ENCODE results near the gene EIF4A2.
"Not testable (repeated sequence)": the region's sequence is repeated elsewhere in the genome, so short reads cannot be mapped to it uniquely, and the experiment has no call there.

Gene EIF4A2

DNA sequence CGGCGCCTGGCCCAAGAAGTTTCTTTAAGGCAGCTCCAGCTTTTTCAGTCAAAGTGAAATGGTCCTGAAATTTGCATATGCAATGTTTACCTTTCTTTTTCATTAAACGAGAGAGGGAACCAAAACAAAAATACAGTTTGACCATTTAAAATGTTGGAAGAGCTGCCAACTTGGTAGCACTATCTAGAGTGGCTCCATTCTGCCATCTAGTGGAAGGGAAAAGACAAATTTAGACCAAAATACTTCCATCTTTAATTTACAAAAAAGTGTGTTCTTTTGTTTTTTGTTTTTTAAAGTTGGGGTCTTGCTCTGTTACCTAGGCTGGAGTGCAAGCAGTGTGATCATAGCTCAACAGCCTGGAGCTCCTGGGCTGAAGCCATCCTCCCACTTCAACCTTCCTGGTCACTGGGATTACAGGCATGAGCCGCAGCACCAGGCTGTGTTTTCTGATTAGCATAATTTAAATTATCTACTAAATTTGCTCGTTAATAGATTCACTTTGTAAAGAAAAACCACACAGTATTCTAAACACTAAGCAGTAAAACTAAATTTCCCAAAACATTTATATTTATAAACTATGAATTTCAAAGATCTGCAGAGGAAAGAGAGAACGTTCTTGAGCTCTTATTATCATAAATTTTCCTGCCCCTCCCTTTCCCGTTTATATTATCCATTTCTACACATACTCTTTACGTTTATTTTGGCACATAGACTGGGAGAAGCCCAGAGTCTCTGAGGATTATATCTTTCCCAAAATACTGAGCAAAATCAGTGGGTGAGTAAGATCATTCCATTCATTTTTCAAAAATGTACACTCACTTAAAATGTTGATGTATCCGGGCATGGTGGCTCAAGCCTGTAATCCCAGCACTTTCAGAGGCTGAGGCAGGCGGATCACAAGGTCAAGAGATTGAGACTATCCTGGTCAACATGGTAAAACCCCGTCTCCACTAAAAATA lies 38.3 kb downstream of the EIF4A2 start:
- DNase-seq = peak; percentile 61 to 79

- not testable (repeated sequence) for DNase-seq
Measured at GRCh38 chr3:186822388-186822759, 39.0 kb downstream of the EIF4A2 start.

DNA sequence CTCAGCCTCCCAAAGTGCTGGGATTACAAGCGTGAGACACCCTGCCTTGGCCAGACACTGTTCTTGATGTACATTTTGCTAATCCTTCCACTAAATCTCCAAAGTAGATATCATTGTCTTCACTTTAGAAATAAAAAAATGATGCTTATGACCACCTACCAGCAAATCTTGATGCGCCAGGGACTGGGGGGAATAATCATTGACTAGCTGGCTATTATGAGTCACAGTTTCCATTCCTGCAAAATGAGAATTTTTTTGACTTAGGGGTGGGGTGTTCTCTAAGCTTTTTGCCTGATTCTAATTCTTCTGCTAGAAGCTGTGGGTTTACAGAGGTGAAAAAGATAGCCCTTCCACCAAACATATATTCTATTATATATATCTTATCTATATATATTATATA lies 40.0 kb downstream of the EIF4A2 start:
- no peak for DNase-seq

GRCh38 chr3:186824430-186825139 lies 41.2 kb downstream of the EIF4A2 start:
- DNase-seq = no peak

DNA sequence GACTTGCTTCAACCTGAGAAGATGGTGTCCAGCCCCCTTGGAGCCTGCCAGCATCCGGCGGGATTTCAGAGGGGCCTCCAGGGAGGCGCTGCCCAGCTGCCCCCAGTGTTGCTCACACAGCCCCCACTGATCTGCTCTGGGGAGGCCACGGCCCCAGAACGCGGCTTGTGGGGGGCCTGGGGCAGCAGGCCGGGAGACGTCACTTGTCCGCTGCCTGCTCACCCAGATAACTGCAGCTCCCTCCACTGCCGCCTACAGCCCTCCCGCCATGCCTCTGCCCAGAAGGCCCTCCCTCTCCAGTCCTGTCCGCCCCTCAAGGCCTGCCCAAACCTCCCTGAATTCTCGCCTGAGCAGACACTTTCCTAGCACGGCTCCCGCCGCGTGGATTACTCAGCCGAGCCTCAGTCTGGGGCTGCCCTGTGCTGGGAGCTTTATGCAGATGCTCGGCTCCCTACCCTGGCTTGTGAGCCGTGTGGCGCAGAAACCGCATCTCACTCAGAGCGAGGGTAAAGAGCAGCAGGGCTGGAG lies 42.0 kb downstream of the EIF4A2 start:
- peak in 1 of 2 experiments; percentile 10 for DNase-seq

DNA sequence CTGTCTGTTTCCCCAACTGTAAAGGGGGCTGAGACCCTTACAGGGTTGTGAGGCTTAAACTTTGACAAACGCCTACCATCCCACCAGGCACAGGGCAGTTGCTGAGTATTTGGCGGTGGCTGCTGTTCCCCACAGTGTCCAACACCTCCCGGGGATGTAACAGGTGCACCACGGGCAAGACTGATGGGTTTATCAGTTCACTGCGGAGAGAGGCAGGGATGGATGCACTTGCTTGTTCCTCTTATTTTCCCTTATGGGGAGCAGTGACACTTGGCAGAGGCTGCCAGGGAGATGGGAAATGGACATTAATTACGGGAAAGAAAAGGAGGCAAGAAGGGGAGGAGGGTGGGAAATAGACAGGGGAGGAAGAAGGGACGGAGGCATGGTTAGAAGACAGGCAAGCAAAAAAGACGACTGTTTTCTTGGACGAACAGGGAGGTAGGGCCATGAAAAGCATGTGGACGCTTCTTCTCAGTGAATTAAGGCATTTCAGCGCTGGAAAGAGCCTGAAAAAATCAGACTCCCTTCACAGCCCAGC lies 42.6 kb downstream of the EIF4A2 start:
- DNase-seq = no peak

DNA sequence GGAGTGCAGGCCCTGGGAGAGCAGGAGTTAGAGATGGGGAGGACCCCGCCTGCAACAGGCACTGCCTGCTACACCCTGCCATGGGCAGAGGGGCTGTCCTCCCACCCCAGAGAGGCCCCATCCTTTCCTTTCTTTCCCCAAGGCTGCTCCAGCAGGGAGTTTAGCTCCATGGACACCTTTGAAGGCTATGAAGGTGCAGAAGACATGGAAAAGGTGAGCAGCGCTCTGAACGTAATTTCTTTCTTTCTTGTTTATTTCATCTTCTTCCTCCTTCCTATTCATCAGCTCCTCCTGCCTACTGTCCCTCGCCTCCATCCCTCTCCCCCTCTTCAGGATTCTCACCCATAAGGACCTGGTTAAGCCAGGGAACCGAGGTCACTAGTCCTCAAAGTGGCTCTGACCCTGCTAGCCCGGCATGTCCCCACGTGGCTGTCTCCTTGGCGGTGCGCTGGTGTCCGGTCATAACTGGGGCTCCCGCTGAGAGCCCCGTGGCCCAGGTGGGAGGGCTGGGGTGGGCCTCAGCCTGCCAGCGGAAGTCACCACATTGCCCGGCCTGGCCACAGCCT lies 43.1 kb downstream of the EIF4A2 start:
- DNase-seq = no peak

DNA sequence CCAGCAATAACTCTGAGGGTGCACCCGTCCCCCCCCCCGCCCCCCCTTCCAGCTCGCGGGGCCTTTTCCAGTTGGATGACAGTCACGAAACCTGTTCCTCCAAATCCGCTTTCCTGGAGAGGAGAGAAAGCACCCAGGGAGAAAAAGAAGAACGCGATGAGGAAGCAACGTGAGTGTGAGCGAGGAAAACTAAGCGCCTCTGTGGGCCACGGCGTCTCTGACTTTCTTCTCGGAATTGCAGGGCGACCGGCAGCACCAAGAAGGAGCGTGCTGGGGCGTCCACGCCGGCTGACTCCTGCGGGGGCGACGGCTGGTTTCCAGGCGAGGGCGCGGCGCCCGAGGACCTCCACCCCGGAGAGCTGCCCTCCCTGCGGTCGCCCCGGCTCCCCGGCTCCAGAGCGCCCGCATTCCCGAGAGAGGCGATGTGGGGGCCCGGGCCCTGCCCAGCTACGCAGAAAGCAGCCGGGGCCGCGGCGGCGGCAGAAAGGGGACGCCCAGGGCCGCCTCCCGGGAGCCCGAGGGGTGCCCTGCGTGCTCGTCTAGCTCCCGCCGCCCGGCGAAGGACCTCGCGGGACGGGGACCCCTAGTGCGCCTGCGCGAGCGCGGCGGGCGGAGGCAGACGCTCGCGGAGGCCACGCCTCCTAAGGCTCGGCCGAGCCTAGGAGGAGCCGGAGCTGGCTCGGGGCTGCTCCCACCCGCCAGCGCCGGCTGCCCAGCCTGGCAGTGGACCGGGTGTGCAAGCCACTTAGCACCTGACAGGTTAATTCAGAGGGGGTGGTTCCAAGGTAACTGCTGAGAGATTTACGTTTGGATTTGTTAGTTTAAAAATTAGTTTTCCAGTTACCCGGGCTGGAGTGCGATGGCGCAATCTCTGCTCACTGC lies 43.8 kb downstream of the EIF4A2 start:
- peak; percentile 71 to 96 for DNase-seq

GRCh38 chr3:186828340-186828739 lies 45.0 kb downstream of the EIF4A2 start:
- DNase-seq = no peak

DNA sequence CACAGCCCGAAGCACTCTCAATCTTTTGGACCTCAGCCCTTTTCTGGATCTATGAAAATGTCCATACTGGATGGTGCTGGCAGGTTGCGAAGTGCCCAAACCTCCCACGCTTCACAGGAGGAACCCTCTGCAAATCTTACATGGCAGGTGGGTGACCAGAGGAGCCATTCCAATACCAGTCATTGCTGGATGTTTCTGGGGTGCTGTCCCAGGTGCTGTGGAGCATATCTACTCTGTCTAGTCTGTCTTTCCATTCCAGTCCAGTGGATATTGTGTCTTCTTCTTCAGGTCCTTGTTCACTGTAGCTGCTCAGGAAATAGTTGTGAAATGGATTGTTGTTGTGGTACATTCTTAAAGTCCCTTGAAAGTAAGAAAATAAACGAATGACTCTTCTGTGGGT lies 48.4 kb downstream of the EIF4A2 start:
- no peak for DNase-seq

DNA sequence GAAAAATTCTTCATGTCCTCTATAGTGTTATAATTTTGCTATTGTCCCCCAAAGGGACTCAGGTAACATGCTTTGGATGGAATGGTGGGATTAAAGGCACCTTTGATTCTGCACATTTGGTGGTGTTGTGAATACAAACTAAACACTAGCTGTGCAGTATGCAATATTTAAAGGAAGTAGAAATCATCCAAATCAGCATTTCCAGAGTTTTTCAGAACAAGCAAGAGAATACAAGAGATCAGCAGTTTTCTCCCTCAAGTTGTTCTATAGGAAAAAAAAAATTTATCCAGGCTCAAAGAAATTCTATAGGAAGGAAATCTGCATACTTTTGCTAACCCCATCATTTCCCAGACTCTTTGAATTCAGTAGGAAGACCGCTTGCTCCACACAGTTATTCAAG lies 48.9 kb downstream of the EIF4A2 start:
- no peak for DNase-seq
